A673 (cell line): ENCODE measurements around the gene ARMS2.

ENCODE experiments used
- CTCF ChIP-seq: fragments of 300-800, 200-600 bp; sonication (generic); conservative IDR thresholded peaks from 2 replicates; pipeline ENCODE4 v1.5.1; 2017; ENCODE audit warnings: low read depth, mild to moderate bottlenecking, antibody characterized with exemption, low read length, moderate library complexity, mixed read lengths
- EZH2 ChIP-seq: fragments of 200-600 bp; sonication (generic); IDR thresholded peaks from 2 replicates; pipeline ENCODE4 v1.6.1; 2017; ENCODE audit warnings: borderline replicate concordance, low read depth, mild to moderate bottlenecking, mixed read lengths, antibody characterized with exemption, low read length; ENCODE audit not compliant: poor library complexity, severe bottlenecking

GRCh38 chr10:122421742-122422141 is 32.7 kb upstream of the ARMS2 start:
- no peak for TF ChIP-seq CTCF
- no peak for TF ChIP-seq EZH2
